Stimulated activated CD4-positive, alpha-beta T cell treated with anti-CD3 and anti-CD28 coated beads, Interleukin-1b, Interleukin-23, amount 100 ng/mL, for 1 hour (primary cell): ENCODE data around the gene OR2L13.
"Not testable (repeated sequence)": the region's sequence is repeated elsewhere in the genome, so short reads cannot be mapped to it uniquely, and the experiment has no call there.

Experiments used
- DNase-seq, 2 donors: peaks; one replicate each; pipeline ENCODE4 v3.0.0-alpha.2; 2020; ENCODE audit warnings: low read depth in 2 of 2

OR2L13 gene, protein sequence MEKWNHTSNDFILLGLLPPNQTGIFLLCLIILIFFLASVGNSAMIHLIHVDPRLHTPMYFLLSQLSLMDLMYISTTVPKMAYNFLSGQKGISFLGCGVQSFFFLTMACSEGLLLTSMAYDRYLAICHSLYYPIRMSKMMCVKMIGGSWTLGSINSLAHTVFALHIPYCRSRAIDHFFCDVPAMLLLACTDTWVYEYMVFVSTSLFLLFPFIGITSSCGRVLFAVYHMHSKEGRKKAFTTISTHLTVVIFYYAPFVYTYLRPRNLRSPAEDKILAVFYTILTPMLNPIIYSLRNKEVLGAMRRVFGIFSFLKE

GRCh38 chr1:248094884-248095283 lies at the start of gene OR2L13:
Gene OR2L13, plus strand, starts transcription at chr1:248095184. Its CDS starts 4,192 bp downstream, at chr1:248099376.
- no peak for DNase-seq

DNA sequence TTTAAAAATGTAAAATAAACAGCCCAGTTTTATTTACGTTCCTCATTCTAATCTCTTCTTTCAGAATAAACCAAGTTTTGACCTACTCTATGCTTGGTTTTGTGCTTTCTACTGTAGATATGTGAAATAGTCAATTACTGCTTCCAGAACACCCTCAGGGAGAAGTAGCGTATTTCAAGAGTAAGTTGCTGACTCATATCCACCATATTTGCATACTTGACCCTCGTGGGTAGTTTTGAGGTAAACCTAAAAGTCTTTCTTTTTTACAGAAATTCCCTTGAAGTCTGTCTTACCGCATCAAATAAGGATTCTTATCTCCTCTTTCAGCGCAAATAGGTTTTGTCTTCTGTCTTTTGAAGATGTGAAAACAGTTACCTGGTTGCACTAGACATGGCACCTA lies 49.8 kb upstream of the OR2L13 start:
- no peak for DNase-seq

GRCh38 chr1:248046536-248046935 lies 48.4 kb upstream of the OR2L13 start, which contains the start of gene OR2L3:
Gene OR2L3, plus strand, starts transcription at chr1:248046836. Its CDS starts 13,846 bp downstream, at chr1:248060682.
- DNase-seq, result no peak

DNA sequence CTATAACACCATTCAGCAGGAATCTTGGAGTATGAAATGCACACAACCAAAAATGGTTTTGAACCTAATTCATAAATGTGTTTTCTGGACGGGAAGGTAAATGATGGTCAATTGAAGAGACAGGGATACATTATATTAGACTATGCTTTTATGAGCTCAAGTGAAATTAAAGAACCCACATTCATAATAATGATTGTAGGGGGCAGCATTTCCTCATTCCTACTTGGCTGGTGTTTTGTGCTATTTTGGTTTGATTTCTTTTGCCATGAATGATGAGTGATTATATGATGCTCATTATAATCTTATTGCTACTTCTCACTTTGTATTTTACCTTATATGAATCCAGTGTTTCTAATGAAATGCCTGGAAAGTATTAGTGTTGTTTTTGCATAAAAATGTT lies 48.0 kb upstream of the OR2L13 start:
- DNase-seq, result no peak

GRCh38 chr1:248054671-248055070 lies 40.3 kb upstream of the OR2L13 start:
- DNase-seq, result no peak

GRCh38 chr1:248055261-248055660 lies 39.7 kb upstream of the OR2L13 start:
- no peak for DNase-seq

DNA sequence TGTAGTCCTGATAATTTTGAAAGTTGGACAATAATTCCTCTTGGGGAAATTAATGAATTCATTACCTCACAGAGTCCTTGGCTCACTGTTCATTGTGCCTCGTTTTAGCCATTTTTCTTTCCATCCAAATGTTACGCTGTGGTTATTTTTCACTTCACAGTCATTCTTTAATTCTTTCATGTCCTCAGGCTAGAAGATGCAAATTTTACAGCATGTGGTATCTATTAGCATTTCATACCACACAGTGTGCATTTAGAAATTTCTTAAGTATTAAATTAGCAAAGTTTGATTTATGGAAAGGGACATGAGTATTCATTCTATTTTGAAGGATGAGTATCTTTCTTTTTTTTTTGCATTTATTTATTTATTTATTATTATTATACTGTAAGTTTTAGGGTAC lies 29.9 kb upstream of the OR2L13 start:
- DNase-seq, result no peak

DNA sequence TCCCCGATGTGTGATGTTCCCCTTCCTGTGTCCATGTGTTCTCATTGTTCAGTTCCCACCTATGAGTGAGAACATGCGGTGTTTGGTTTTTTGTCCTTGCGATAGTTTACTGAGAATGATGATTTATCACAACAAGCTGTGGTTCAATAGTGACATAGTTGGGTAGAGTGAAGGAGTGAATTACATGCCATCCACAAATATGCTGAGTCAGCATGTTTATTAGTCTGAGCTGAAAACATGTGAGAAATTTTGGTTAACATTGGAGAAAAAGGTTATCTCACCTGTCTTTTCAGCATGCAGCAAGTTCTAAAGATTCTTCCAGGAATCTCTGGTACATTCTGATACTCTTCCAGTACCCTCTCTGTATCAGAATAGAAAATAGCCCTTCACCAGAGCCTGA lies 29.4 kb upstream of the OR2L13 start:
- no peak for DNase-seq

DNA sequence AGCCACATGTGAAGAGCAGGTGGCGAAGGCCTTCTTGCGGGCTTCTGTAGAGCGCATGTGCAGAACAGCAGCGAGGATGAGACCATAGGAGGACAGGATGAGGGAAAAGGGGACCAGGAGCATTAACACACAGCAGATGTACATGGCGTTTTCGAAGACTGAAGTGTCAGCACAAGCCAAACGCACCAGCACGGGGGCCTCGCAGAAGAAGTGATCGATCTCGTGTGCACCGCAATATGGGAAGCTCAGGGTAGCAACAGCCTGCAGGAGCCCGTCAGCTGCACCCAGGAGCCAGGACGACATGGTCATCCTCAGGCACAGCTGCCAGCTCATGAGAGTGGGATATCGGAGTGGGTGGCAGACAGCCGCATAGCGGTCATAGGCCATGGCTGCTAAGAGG lies 11.1 kb upstream of the OR2L13 start:
- not testable (repeated sequence) for DNase-seq

DNA sequence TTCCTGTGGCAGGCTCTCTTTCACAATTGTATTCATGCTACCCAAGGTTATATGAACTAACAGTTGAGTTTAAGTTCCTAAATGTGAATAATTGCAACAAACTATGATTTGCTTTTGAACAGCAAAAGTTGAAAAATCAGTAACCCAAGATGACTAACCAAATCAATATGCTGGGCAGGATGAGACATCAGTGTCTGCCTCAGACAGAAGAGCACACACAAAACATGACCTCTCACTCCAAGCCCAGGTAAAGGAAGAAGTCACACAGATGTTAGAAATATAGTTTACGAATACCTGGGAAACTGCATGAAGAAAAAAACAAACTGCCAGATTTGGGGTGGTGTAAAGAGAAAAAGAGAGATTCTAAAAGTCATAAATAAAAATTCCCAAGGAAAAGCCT lies 3.5 kb downstream of the OR2L13 start:
- DNase-seq, result no peak

- DNase-seq, result no peak
These were observed 7.9 kb downstream of the OR2L13 start for GRCh38 chr1:248102847-248103246.

GRCh38 chr1:248111157-248111556 lies 16.2 kb downstream of the OR2L13 start:
- DNase-seq, result no peak

DNA sequence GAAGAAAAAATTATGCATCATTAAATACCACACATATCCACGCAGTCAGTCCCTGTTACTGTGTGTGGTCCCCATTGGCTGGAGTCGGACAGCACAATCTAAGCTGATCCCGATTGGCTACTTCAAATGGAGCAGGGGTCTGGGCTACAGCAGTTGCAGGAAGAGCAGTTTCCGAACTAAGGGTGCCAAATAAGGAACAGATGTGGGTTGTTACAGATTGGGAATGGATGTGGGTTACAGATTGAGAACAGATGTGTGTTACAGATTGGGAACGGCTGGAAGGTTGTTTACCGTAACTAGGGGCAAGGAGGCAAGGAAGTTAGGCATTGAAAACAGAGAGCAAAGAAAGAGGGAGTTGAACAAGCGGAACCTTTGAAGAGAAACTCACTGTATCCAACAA lies 19.9 kb downstream of the OR2L13 start:
- DNase-seq, result no peak

- no peak for DNase-seq
These were observed 32.7 kb downstream of the OR2L13 start for GRCh38 chr1:248127653-248128052.

GRCh38 chr1:248136811-248137210 lies 41.8 kb downstream of the OR2L13 start:
- DNase-seq, result no peak

DNA sequence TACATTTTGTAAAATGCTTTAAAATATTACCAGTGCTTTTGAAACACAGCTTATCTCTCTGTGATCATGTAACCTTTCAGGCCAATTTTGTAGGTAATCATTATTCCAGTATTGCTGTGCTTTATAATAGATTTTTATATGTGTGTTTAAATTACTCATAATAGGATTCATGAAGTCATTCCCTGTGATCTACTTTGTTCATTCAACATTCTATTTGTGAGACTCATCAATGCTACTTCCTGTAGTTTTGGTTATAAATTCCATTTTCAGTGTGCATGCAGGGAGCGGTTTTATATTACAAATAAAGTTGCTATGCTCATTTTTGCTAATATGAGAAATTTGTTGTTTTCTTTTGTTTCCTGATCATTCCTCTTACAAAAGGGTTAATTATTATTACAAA lies 45.9 kb downstream of the OR2L13 start:
- no peak for DNase-seq

DNA sequence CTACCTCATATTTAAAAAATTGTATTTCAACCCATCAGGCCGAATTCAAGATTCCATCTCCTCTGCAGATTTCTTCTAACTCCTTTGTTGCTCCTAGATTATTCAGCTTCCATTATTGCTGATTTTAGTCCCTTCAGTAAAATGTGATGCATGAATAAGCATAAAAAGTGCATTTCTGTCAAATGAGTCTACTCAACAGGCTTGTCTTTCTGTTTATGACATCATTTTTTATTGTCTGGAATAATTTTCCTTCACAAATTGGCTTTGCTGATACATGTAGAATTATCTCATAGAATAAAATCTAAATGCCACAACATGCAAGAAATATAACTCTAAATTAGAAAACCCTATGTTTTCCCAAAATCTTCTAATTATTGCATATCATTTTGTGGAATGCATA lies 48.3 kb downstream of the OR2L13 start:
- no peak for DNase-seq

- no peak for DNase-seq
These were observed 49.7 kb downstream of the OR2L13 start, which contains the start of gene OR2M5 for GRCh38 chr1:248144513-248145198. Gene OR2M5, plus strand, starts transcription at chr1:248145148. Its CDS starts 0 bp downstream, at chr1:248145148.
